ENCODE results near the gene ADAMTS17. TPM values are rescaled to one million over a fixed set of nuclear protein-coding genes. Genes with fewer than 3 reads are reported as not detected.
"Not testable (repeated sequence)": the region's sequence is repeated elsewhere in the genome, so short reads cannot be mapped to it uniquely, and the experiment has no call there.

The ADAMTS17 gene
- polyA plus RNA-seq, 1 donor = 4.0 TPM

GRCh38 chr15:99956820-99957641 lies 384.7 kb downstream of the ADAMTS17 start:
- no peak for DNase-seq (ENCODE audit: low read depth)

GRCh38 chr15:99956022-99956775 lies 385.6 kb downstream of the ADAMTS17 start:
- no peak for DNase-seq (ENCODE audit: low read depth)

DNA sequence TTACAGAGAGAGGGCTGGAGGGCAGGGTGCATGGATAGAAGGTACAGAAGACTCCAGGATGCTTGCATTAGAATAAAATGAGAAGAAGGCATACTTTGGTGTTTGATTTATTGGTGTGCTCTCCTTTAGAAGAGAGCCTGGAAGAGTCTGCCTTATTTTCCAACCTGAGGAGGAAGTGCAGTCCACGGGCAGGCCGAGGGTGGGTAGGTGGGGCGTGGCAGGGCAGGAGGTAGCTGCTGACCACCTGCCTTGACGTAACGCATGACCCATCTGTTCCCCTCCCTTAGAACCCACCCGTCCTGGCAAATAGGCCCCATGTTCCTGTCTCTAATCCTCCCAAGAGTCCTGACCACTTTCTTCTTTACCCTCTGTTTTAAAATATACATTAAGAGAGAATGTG lies 386.2 kb downstream of the ADAMTS17 start:
- no peak for DNase-seq (ENCODE audit: low read depth)

DNA sequence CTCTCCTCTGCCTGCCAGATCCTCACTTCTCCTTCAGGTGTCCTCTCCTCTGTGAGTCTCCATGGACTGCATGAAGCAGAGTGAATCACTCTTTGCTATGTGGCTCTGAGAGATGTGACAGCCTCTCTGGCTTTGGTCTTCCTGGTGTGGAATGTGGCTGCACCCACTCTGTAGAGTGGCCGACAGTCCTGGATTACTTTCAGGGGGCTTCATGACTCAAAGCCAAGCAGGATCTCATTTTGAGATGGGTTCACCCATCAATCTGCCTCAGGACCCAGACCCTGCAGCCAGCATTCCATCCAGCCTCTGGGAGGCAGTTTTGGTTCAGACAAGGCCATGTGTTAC lies 386.6 kb downstream of the ADAMTS17 start:
- no peak for DNase-seq (ENCODE audit: low read depth)

DNA sequence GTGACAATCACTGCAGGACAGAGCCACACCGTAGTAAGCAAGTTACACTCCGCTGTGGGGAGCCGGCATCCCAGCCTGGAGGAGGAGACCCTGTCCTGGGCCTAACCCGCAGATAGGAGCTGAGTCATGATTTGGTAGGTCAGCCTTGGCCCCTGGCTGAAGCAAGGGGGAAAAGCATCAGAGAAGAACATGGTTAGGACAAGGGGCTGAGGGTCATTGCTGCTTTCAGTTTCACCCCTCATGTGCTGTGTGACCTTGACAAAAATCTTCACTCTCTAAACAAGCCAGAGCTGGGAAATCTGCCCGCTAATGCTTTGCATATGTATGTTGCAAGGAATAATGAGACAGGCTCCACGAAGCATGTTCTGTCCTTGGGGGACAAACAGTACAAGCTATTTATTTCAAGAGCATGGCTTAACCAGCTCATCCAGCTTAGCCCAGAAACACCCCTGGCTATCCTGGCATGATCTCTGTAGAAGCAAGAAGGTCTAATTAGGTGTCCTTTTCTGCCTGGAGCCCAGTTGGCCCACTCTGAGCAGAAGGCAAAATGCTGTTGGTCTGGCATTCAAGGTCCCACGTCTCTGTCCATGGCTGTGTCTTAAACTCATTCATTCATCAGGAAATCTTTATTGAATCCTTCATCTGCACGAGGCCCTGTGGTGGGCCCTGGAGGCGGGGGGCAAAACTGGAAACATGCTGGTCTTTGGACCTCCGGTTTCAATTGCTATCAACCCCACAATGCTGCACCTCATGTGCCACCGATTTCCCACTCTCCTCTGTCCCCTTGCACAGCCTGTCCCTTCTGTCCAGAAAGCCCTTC lies 387.2 kb downstream of the ADAMTS17 start:
- DNase-seq (ENCODE audit: low read depth) = peak; percentile 74

GRCh38 chr15:99953886-99954285 lies 387.9 kb downstream of the ADAMTS17 start:
- no peak for DNase-seq (ENCODE audit: low read depth)

- peak; percentile 43 for DNase-seq (ENCODE audit: low read depth)
Observed at GRCh38 chr15:99951511-99951910, 390.3 kb downstream of the ADAMTS17 start.

DNA sequence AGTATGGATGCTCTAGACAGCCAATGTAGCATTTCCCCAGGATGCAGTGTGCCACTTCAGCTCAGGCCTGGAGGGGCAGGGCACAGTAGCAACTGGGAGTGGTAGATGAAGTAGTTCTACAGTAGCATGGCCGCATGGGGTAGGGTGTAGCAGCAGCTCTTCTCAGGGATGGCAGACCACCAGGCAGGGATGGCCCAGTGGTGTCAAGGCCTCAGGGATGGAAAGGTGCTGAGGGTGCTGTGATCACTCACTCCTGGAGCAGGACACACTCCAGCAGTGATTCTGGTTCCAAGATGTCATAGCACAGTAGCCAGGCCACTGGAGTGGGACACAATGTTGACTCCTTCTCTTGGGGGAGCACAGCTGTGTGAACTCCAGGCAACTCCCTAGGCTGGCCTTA lies 397.6 kb downstream of the ADAMTS17 start:
- DNase-seq (ENCODE audit: low read depth) = no peak

DNA sequence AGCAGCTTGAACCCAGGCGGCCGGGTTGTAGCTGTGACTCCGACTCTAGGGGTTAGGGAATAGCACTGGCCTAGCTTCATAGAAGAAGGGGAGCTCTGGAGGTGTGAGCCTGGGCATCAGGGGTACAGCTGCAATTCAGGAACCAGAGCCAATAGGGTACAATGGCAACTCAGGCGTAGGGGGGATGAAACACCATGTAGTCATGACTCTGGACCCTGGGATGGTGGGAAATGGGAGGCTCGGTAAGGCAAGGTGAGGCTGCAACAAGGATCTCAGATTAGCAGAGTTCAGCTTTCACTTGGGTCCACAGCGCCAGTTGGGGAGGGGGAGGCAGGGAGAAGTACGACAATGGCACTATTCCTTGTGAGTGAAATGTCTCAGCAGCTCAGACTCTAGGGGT lies 398.3 kb downstream of the ADAMTS17 start:
- DNase-seq (ENCODE audit: low read depth) = no peak

GRCh38 chr15:99932676-99933402 lies 408.9 kb downstream of the ADAMTS17 start:
- DNase-seq (ENCODE audit: low read depth) = no peak

DNA sequence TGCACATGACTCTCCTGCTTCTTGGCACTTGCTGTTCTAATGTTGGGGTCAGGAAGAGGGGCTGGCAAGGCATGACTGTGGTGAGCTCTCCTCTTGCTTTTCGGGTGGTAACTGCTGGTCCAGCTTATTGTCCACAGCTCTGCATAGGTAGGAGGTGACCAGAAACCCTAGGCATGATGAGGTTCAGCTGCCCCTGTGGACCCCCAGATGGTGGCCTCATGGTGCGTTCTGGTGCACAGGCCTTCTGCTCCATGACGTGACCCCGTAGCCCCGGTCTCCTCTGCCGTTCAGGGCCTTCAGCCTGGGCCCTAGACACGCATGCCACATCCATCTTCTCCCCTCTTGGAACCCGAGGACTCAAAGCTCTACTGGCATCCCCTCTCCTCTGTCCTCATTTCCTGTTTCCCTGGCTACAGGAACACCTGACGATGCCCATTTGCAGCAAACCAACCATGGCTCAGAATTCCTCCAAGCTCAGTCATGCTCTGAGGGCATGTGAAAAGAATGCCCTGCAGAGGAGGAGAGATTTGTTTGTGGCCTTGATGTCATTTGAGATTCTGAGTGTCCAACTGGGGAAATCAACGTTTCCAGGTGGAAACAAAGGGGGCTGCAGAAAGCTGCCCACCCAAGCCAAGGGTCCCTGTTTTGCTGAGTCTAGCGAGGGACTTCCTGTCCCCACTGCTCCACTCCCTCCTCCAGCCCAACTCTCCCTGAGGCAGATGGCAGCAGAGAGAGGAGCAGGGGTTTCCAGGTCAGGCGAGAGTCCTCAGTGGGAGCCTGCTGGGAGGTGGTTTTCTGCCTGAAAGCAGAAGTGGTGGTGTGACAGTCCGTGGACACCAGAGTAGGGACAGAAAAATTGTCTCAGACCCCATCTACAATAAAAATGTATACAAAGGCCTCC lies 409.8 kb downstream of the ADAMTS17 start:
- DNase-seq (ENCODE audit: low read depth) = no peak

DNA sequence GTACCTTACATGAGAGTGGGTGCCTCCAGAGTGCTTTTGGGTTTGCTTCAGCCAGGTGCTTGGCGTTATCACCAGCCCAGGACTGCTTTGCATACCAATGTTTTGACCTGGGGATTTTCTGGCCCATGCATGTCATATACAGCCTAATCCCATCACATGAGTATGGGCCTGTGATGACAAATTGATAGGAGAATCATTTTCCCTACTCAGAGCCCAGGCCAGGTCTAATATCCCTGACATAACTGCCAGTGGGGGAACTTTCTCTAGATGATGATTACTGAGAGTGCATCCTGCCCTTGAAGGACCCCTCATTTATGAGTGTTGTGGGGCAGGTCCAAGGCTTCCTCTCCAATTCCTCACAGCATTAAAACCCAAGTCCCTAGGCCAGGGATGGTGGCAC lies 411.1 kb downstream of the ADAMTS17 start:
- DNase-seq (ENCODE audit: low read depth) = no peak

DNA sequence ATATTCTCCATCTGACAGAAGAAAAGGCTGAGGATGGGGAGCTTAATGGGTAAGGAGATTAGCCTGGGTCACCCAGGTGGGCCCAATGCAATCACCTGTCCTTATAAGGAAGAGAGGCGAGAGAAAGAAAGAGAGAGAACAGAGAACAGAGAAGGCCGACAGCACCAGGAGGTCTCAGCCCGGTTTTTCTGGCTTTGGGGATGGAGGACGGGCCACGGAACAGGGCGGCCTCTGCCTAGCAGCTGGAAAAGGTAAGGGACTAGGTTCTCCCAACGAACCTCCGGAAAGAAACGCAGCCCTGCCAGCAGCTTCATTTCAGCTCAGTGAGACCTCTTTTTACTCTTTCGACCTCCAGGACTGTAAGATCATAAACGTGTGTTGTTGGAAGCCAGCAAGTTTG lies 412.5 kb downstream of the ADAMTS17 start:
- DNase-seq (ENCODE audit: low read depth) = no peak

- no peak for DNase-seq (ENCODE audit: low read depth)
Observed at GRCh38 chr15:99928429-99928981, 413.3 kb downstream of the ADAMTS17 start.

GRCh38 chr15:99926532-99926931 lies 415.2 kb downstream of the ADAMTS17 start:
- not testable (repeated sequence) for DNase-seq (ENCODE audit: low read depth)

- no peak for DNase-seq (ENCODE audit: low read depth)
Observed at GRCh38 chr15:99925661-99926461, 415.9 kb downstream of the ADAMTS17 start.

DNA sequence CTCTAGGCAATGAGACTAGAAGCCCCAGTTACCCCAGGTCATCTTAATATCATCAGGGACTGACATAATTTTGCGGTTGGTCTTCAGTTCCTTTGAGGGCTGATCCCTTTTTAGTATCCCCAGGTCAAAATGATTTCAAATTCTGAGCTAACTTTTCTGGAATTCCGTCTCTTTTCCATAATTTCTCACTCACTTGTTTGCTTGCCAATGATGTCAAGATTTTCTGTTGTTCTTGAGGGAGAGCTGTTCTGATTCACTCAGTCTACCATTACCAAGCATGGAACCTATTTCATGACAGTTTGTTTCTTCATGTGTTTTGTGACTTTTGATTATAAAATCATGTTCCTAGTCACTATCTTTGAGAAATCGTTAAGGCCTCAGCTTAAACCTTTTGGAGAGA lies 418.1 kb downstream of the ADAMTS17 start:
- no peak for DNase-seq (ENCODE audit: low read depth)

Data from forelimb muscle (tissue), 1 donor.